PC-9 (cell line): ENCODE measurements around the gene PCDH15. TPM values are rescaled to one million over a fixed set of nuclear protein-coding genes. Genes with fewer than 3 reads are reported as not detected.

Experiments
- BruUV-seq: library from RNA; stranded (reverse); fragments of 400-500 nt; replicated peaks from 2 replicates; lab custom pipeline; 2021; lab: Mats Ljungman, UMichigan
- CTCF ChIA-PET: fragments of 300-600 bp; sonication (Branson Sonifier 250); formaldehyde crosslinking; loops from one replicate; lab custom pipeline; 2022; ENCODE audit warnings: antibody characterized with exemption; lab: Charles Lee
- POLR2A ChIA-PET: fragments of 300-600 bp; sonication (Branson Sonifier 250); formaldehyde crosslinking; loops from one replicate; lab custom pipeline; 2022; ENCODE audit warnings: antibody characterized with exemption; ENCODE audit not compliant: unreplicated experiment; lab: Charles Lee
- DNase-seq, 2 experiments: peaks; one replicate each; pipeline versions ENCODE4 v3.0.0 to v3.0.0-alpha.2; 2015 to 2022; ENCODE audit warnings: mixed read lengths in 1 of 2
- H2AFZ ChIP-seq: fragments of 200-600 bp; sonication (generic); 2 replicates; pipeline ENCODE4 v1.8.1; 2017; ENCODE audit warnings: antibody characterized with exemption
- H3F3A ChIP-seq: fragments of 200-600 bp; sonication (generic); 2 replicates; pipeline ENCODE4 v1.8.1; 2017; ENCODE audit warnings: antibody characterized with exemption, mild to moderate bottlenecking, low read depth; ENCODE audit not compliant: insufficient read depth
- H3K27ac ChIP-seq: fragments of 200-600 bp; sonication (generic); 2 replicates; pipeline ENCODE4 v1.6.1; 2016; ENCODE audit warnings: mixed run types
- H3K27me3 ChIP-seq: fragments of 200-600 bp; sonication (generic); 2 replicates; pipeline ENCODE4 v1.6.1; 2016; ENCODE audit warnings: low read depth, mixed run types; ENCODE audit not compliant: insufficient read depth
- H3K36me3 ChIP-seq: fragments of 200-600 bp; sonication (generic); 2 replicates; pipeline ENCODE4 v1.6.1; 2016; ENCODE audit warnings: low read depth, mixed run types
- H3K4me1 ChIP-seq: fragments of 200-600 bp; sonication (generic); replicated peaks from 2 replicates; pipeline ENCODE4 v1.6.1; 2016; ENCODE audit warnings: mixed run types; ENCODE audit not compliant: insufficient read depth
- H3K4me2 ChIP-seq: fragments of 200-600 bp; sonication (generic); 2 replicates; pipeline ENCODE4 v1.6.1; 2017; ENCODE audit warnings: mixed run types
- H3K4me3 ChIP-seq: fragments of 200-600 bp; sonication (generic); 2 replicates; pipeline ENCODE4 v1.6.1; 2016; ENCODE audit warnings: mixed run types
- H3K79me2 ChIP-seq: fragments of 200-600 bp; sonication (generic); 2 replicates; pipeline ENCODE4 v1.6.1; 2017; ENCODE audit warnings: low read depth, mixed run types
- H3K9me2 ChIP-seq: fragments of 200-600 bp; sonication (generic); 2 replicates; pipeline ENCODE4 v1.8.1; 2017; ENCODE audit warnings: mild to moderate bottlenecking; ENCODE audit not compliant: insufficient read depth
- H3K9me3 ChIP-seq: fragments of 200-600 bp; sonication (generic); 2 replicates; pipeline ENCODE4 v1.8.1; 2016; ENCODE audit warnings: low read depth; ENCODE audit not compliant: insufficient read depth
- H4K20me1 ChIP-seq: fragments of 200-600 bp; sonication (generic); 2 replicates; pipeline ENCODE4 v1.8.1; 2017; ENCODE audit not compliant: insufficient read depth
- CTCF ChIP-seq: fragments of 200-600 bp; sonication (generic); conservative IDR thresholded peaks from 2 replicates; pipeline ENCODE4 v1.6.1; 2017; ENCODE audit warnings: mixed run types, antibody characterized with exemption, mild to moderate bottlenecking, moderate library complexity
- EZH2 ChIP-seq: fragments of 200-600 bp; sonication (generic); IDR thresholded peaks from 2 replicates; pipeline ENCODE4 v1.8.0; 2017; ENCODE audit warnings: antibody characterized with exemption, low read depth
- intact Hi-C: fragments of 100-400 bp; cut with micrococcal nuclease; formaldehyde crosslinking; loops from one replicate; pipeline ENCODE4 v1.10.0; 2022; ENCODE audit not compliant: unreplicated experiment
- total RNA-seq: library from RNA; stranded (reverse); gene quantifications from 2 replicates; pipeline ENCODE4 v1.2.3, GENCODE V29; 2021

The PCDH15 gene
- total RNA-seq, 1 experiment from 2014 or later = not detected

GRCh38 chr10:54477738-54478137 is 323.3 kb downstream of the PCDH15 start:
- TF ChIP-seq CTCF = no peak
- TF ChIP-seq EZH2 = no peak
- intact Hi-C loops = no loop called here
- H2AFZ ChIP-seq = no peak overlapping the region
- H4K20me1 ChIP-seq = no peaks in the 10 kb centered on the region
- no peaks in the 10 kb centered on the region for H3K79me2 ChIP-seq
- no peaks in the 10 kb centered on the region for H3K27me3 ChIP-seq
- H3K4me3 ChIP-seq = no peak overlapping the region
- no peaks in the 10 kb centered on the region for H3K9me2 ChIP-seq
- H3K27ac ChIP-seq = no peak overlapping the region
- no peaks in the 10 kb centered on the region for H3F3A ChIP-seq
- CTCF ChIA-PET = no interaction called here
- DNase-seq = no peak
- no peaks in the 10 kb centered on the region for H3K4me1 ChIP-seq
- H3K4me2 ChIP-seq = no peak overlapping the region
- no TSS peak for BruUV-seq
- no peaks in the 10 kb centered on the region for H3K36me3 ChIP-seq
- POLR2A ChIA-PET = no interaction called here
- H3K9me3 ChIP-seq = no peaks in the 10 kb centered on the region

- POLR2A ChIA-PET = no interaction called here
- H3K4me1 ChIP-seq = no peaks in the 10 kb centered on the region
Measured at GRCh38 chr10:54470324-54470631, 330.8 kb downstream of the PCDH15 start.

GRCh38 chr10:54469587-54470323 is 331.3 kb downstream of the PCDH15 start:
- Histone ChIP-seq H3K9me2 (no peaks in the 10 kb centered on the region; the same call in 1 of the 2 replicates), H3K4me2 (peak overlapping the region; percentile 32; the same call in 1 of the 2 replicates), H2AFZ (no peak overlapping the region), H3K36me3 (no peaks in the 10 kb centered on the region), H3K27ac (no peak overlapping the region), H3F3A (no peaks in the 10 kb centered on the region), H3K4me3 (no peak overlapping the region), H3K4me1 (no peaks in the 10 kb centered on the region), H3K27me3 (no peaks in the 10 kb centered on the region), H4K20me1 (no peaks in the 10 kb centered on the region), H3K79me2 (no peaks in the 10 kb centered on the region), H3K9me3 (no peaks in the 10 kb centered on the region)
- intact Hi-C loops = no loop called here
- TF ChIP-seq CTCF (no peak), EZH2 (no peak)
- DNase-seq = no peak
- no TSS peak for BruUV-seq
- ChIA-PET POLR2A (no interaction called here), CTCF (no interaction called here)

More at GRCh38 chr10:54470324-54470631, 330.8 kb downstream of the PCDH15 start:
- CTCF ChIA-PET = no interaction called here
- Histone ChIP-seq H3K27ac (no peak overlapping the region), H2AFZ (no peak overlapping the region), H3K27me3 (no peaks in the 10 kb centered on the region), H4K20me1 (no peaks in the 10 kb centered on the region), H3F3A (no peaks in the 10 kb centered on the region), H3K4me3 (no peak overlapping the region), H3K36me3 (no peaks in the 10 kb centered on the region), H3K79me2 (no peaks in the 10 kb centered on the region), H3K4me2 (peak overlapping the region; percentile 32; the same call in 1 of the 2 replicates), H3K9me2 (no peaks in the 10 kb centered on the region), H3K9me3 (no peaks in the 10 kb centered on the region)
- DNase-seq = no peak
- intact Hi-C loops = no loop called here
- TF ChIP-seq CTCF = no peak
- TF ChIP-seq EZH2 = no peak
- BruUV-seq = no TSS peak
